ENCODE data around the gene WNT10A.

- TF ChIP-seq, protein P1, sequence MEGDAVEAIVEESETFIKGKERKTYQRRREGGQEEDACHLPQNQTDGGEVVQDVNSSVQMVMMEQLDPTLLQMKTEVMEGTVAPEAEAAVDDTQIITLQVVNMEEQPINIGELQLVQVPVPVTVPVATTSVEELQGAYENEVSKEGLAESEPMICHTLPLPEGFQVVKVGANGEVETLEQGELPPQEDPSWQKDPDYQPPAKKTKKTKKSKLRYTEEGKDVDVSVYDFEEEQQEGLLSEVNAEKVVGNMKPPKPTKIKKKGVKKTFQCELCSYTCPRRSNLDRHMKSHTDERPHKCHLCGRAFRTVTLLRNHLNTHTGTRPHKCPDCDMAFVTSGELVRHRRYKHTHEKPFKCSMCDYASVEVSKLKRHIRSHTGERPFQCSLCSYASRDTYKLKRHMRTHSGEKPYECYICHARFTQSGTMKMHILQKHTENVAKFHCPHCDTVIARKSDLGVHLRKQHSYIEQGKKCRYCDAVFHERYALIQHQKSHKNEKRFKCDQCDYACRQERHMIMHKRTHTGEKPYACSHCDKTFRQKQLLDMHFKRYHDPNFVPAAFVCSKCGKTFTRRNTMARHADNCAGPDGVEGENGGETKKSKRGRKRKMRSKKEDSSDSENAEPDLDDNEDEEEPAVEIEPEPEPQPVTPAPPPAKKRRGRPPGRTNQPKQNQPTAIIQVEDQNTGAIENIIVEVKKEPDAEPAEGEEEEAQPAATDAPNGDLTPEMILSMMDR (IDR thresholded peaks at IDR 0.05) = no peak
- TF ChIP-seq POLR2AphosphoS5 (IDR thresholded peaks at IDR 0.05) (no peak), POLR2A (IDR thresholded peaks at IDR 0.05) (no peak)
These were observed 1.5 kb upstream of the WNT10A start for GRCh38 chr2:218878926-218879761.
